C4-2B (cell line): ENCODE measurements around the gene MROH2A.

Source experiments
- H3K27ac ChIP-seq: fragments of 450-650 bp; 2 replicates; pipeline ENCODE4 v1.5.1; 2017
- ZFX ChIP-seq: fragments of 450-650 bp; IDR thresholded peaks from 2 replicates; pipeline ENCODE4 v1.6.1; 2017
- TF ChIP-seq, protein P1 (sequence below): fragments of 450-650 bp; conservative IDR thresholded peaks from 2 replicates; pipeline ENCODE4 v1.5.1; 2017; ENCODE audit warnings: mild to moderate bottlenecking

MROH2A gene

GRCh38 chr2:233772153-233772552, 6.0 kb upstream of the MROH2A start:
- TF ChIP-seq, protein P1, sequence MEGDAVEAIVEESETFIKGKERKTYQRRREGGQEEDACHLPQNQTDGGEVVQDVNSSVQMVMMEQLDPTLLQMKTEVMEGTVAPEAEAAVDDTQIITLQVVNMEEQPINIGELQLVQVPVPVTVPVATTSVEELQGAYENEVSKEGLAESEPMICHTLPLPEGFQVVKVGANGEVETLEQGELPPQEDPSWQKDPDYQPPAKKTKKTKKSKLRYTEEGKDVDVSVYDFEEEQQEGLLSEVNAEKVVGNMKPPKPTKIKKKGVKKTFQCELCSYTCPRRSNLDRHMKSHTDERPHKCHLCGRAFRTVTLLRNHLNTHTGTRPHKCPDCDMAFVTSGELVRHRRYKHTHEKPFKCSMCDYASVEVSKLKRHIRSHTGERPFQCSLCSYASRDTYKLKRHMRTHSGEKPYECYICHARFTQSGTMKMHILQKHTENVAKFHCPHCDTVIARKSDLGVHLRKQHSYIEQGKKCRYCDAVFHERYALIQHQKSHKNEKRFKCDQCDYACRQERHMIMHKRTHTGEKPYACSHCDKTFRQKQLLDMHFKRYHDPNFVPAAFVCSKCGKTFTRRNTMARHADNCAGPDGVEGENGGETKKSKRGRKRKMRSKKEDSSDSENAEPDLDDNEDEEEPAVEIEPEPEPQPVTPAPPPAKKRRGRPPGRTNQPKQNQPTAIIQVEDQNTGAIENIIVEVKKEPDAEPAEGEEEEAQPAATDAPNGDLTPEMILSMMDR = no peak
- no peak for TF ChIP-seq ZFX
- H3K27ac ChIP-seq = no peak overlapping the region

- TF ChIP-seq ZFX = no peak
- TF ChIP-seq, protein P1 = peak; percentile 49
- no peak overlapping the region for H3K27ac ChIP-seq
These were observed 5.5 kb upstream of the MROH2A start for GRCh38 chr2:233772583-233772982.

DNA sequence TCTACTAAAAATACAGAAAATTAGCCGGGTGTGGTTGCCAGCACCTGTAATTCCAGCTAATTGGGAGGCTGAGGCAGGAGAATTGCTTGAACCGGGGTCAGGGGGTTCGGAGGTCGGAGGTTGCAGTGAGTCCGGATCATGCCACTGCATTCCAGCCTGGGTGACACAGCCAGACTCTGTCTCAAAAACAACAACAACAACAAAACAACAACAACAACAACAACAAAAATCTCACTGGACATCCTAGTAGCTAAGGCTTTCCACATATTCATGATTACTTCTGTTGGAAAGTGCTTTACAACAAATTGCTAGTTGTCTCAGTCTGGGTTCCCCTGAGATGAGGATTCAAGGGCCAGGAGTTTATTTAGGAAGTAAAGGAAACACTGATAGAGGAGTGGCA, 4.3 kb upstream of the MROH2A start:
- no peak overlapping the region for H3K27ac ChIP-seq
- no peak for TF ChIP-seq ZFX
- TF ChIP-seq, protein P1 = no peak

DNA sequence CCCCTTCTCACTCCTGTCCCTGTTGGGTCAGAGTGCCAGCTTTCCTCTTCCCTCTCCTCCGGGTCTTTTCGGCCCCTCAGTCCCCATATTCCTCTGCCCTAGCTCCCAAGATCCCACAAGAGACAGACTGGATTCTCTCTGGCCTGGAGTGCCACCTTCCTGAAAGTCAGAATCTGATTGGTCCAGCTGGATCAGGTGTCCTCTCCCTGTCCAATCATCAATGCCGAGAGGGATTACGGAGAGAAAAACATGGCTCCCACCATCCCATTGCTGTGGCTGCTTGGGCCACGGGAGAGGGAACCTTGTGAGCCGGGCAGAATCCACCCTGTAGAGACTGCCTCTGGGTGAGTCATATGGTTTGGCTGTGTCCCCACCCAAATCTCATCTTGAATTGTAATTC, 2.7 kb upstream of the MROH2A start:
- TF ChIP-seq, protein P1 = no peak
- TF ChIP-seq ZFX = no peak
- H3K27ac ChIP-seq = no peak overlapping the region

GRCh38 chr2:233779722-233780121, 1.6 kb downstream of the MROH2A start:
- no peak for TF ChIP-seq ZFX
- TF ChIP-seq, protein P1 = no peak
- H3K27ac ChIP-seq = no peak overlapping the region

- no peak overlapping the region for H3K27ac ChIP-seq
- TF ChIP-seq ZFX = no peak
- TF ChIP-seq, protein P1 = no peak
These were observed 2.6 kb downstream of the MROH2A start for GRCh38 chr2:233780771-233781170.

DNA sequence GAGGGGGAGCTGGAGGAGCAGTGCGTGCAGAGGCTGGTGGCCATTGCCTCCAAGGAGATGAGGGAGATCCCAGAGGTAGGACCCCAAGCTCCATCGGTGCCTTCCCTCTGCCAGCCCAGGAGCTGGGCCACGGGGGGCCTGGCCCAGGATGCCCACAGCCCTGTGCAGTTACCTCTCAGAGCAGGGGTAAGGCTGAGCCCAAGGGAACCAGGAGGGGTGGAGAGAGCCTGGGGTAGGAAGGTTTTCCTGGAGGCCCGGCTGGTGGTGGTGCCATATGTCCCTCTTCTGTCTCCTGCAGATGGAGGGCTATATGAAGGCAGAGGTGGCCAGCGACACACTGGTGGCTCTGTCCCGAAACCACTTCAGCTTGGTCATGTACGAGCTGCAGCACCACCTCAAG, 11.4 kb downstream of the MROH2A start:
- H3K27ac ChIP-seq = no peak overlapping the region
- TF ChIP-seq, protein P1 = no peak
- TF ChIP-seq ZFX = no peak
